Vagina (tissue), 2 donors: ENCODE measurements around the gene UPF3A.

ENCODE experiments used
- POLR2A ChIP-seq, 2 donors: fragments of 450-650 bp; IDR thresholded peaks; one replicate each; pipeline ENCODE4 v1.6.1; 2017; ENCODE audit warnings: antibody characterized with exemption in 2 of 2, mild to moderate bottlenecking in 2 of 2, moderate library complexity in 2 of 2
- TF ChIP-seq, protein P1 (sequence below), 3 experiments: fragments of 450-650 bp in 2 of 3; fragments of 200-600 bp in 1 of 3; sonication (generic) in 1 of 3; IDR thresholded peaks; one replicate each; pipeline ENCODE4 v1.5.1; 2017 to 2019; ENCODE audit warnings: antibody characterized with exemption in 3 of 3, mild to moderate bottlenecking in 2 of 3, moderate library complexity in 2 of 3

GRCh38 chr13:114235697-114236096, 45.7 kb upstream of the UPF3A start:
- TF ChIP-seq, protein P1, sequence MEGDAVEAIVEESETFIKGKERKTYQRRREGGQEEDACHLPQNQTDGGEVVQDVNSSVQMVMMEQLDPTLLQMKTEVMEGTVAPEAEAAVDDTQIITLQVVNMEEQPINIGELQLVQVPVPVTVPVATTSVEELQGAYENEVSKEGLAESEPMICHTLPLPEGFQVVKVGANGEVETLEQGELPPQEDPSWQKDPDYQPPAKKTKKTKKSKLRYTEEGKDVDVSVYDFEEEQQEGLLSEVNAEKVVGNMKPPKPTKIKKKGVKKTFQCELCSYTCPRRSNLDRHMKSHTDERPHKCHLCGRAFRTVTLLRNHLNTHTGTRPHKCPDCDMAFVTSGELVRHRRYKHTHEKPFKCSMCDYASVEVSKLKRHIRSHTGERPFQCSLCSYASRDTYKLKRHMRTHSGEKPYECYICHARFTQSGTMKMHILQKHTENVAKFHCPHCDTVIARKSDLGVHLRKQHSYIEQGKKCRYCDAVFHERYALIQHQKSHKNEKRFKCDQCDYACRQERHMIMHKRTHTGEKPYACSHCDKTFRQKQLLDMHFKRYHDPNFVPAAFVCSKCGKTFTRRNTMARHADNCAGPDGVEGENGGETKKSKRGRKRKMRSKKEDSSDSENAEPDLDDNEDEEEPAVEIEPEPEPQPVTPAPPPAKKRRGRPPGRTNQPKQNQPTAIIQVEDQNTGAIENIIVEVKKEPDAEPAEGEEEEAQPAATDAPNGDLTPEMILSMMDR (IDR thresholded peaks at IDR 0.05): no peak
- TF ChIP-seq POLR2A (IDR thresholded peaks at IDR 0.05): no peak
